GM23338 (cell line): ENCODE measurements around the gene MC2R. TPM values are rescaled to one million over a fixed set of nuclear protein-coding genes. Genes with fewer than 3 reads are reported as not detected.

ENCODE experiments used
- ATAC-seq: fragments of 200-7000 bp; cut with Tn5 transposase; 3 replicates; pipeline ENCODE4 v1.9.1; 2020
- DNase-seq: peaks from one replicate; pipeline ENCODE4 v3.0.0-alpha.2; 2015; ENCODE audit warnings: low spot score
- H2AFZ ChIP-seq: fragments of 200-600 bp; sonication (generic); 2 replicates; pipeline ENCODE4 v1.8.0; 2016; ENCODE audit warnings: antibody characterized with exemption, mild to moderate bottlenecking, moderate library complexity
- H3F3A ChIP-seq: fragments of 200-600 bp; sonication (generic); replicated peaks from 2 replicates; pipeline ENCODE4 v1.8.0; 2017; ENCODE audit warnings: antibody characterized with exemption, mixed run types, low read depth
- H3K27ac ChIP-seq: fragments of 200-600 bp; sonication (generic); 2 replicates; pipeline ENCODE4 v1.6.1; 2016; ENCODE audit warnings: low read depth
- H3K27me3 ChIP-seq: fragments of 200-600 bp; sonication (generic); 2 replicates; pipeline ENCODE4 v1.8.0; 2016; ENCODE audit warnings: mild to moderate bottlenecking, mixed run types, moderate library complexity; ENCODE audit not compliant: insufficient read depth
- H3K36me3 ChIP-seq: fragments of 200-600 bp; sonication (generic); 2 replicates; pipeline ENCODE4 v1.8.0; 2016; ENCODE audit warnings: mild to moderate bottlenecking; ENCODE audit not compliant: insufficient read depth
- H3K4me1 ChIP-seq: fragments of 200-600 bp; sonication (generic); 2 replicates; pipeline ENCODE4 v1.8.0; 2016; ENCODE audit warnings: mild to moderate bottlenecking, moderate library complexity; ENCODE audit not compliant: insufficient read depth
- H3K4me2 ChIP-seq: fragments of 200-600 bp; sonication (generic); 2 replicates; pipeline ENCODE4 v1.7.1; 2017; ENCODE audit warnings: mixed run types
- H3K4me3 ChIP-seq: fragments of 200-600 bp; sonication (generic); 2 replicates; pipeline ENCODE4 v1.6.1; 2016; ENCODE audit warnings: mixed run types
- H3K79me2 ChIP-seq: fragments of 200-600 bp; sonication (generic); replicated peaks from 2 replicates; pipeline ENCODE4 v1.8.0; 2017; ENCODE audit warnings: mild to moderate bottlenecking; ENCODE audit not compliant: insufficient read depth
- H3K9me2 ChIP-seq: fragments of 200-600 bp; sonication (generic); 2 replicates; pipeline ENCODE4 v1.8.0; 2017; ENCODE audit not compliant: insufficient read depth
- H4K20me1 ChIP-seq: fragments of 200-600 bp; sonication (generic); replicated peaks from 2 replicates; pipeline ENCODE4 v1.8.0; 2017; ENCODE audit warnings: mild to moderate bottlenecking; ENCODE audit not compliant: insufficient read depth
- H3K27ac Mint-ChIP-seq: 2 replicates; pipeline ENCODE4 v1.8.0; 2020; ENCODE audit warnings: inconsistent platforms, mild to moderate bottlenecking, moderate library complexity, mixed read lengths
- H3K27me3 Mint-ChIP-seq: 3 replicates; pipeline ENCODE4 v1.8.0; 2022; ENCODE audit warnings: low read depth, mild to moderate bottlenecking, moderate library complexity, mixed read lengths, inconsistent platforms; ENCODE audit not compliant: insufficient read depth, poor library complexity
- H3K36me3 Mint-ChIP-seq: 3 replicates; pipeline ENCODE4 v1.8.0; 2021; ENCODE audit warnings: low read depth, mild to moderate bottlenecking, inconsistent platforms, moderate library complexity, mixed read lengths
- H3K4me1 Mint-ChIP-seq: 3 replicates; pipeline ENCODE4 v1.8.0; 2020; ENCODE audit warnings: mild to moderate bottlenecking, inconsistent platforms, mixed read lengths
- H3K4me3 Mint-ChIP-seq: 3 replicates; pipeline ENCODE4 v1.8.0; 2021; ENCODE audit warnings: moderate library complexity, mild to moderate bottlenecking, inconsistent platforms, mixed read lengths
- H3K9me3 Mint-ChIP-seq: 3 replicates; pipeline ENCODE4 v1.8.0; 2020; ENCODE audit warnings: moderate library complexity, mild to moderate bottlenecking, inconsistent platforms, mixed read lengths
- CREB1 ChIP-seq: fragments of 250-450 bp; sonication (Bioruptor Pico); IDR thresholded peaks from 2 replicates; pipeline ENCODE4 v1.5.0; 2020; ENCODE audit warnings: low read depth, mild to moderate bottlenecking, moderate library complexity
- EZH2 ChIP-seq: fragments of 200-600 bp; sonication (generic); IDR thresholded peaks from one replicate; pipeline ENCODE4 v1.8.0; 2017; ENCODE audit warnings: antibody characterized with exemption, mild to moderate bottlenecking, low read depth; ENCODE audit not compliant: unreplicated experiment
- EZH2phosphoT487 ChIP-seq: fragments of 200-600 bp; sonication (generic); IDR thresholded peaks from one replicate; pipeline ENCODE4 v1.8.1; 2018; ENCODE audit warnings: antibody characterized with exemption; ENCODE audit not compliant: unreplicated experiment
- JUNB ChIP-seq: IDR thresholded peaks from one replicate; pipeline ENCODE4 v1.6.1; 2016; ENCODE audit warnings: antibody characterized with exemption; ENCODE audit not compliant: unreplicated experiment
- NANOG ChIP-seq: IDR thresholded peaks from 2 replicates; pipeline ENCODE4 v1.6.1; 2016; ENCODE audit warnings: antibody characterized with exemption, borderline replicate concordance
- POLR2AphosphoS5 ChIP-seq: IDR thresholded peaks from 2 replicates; pipeline ENCODE4 v1.6.1; 2016; ENCODE audit warnings: antibody characterized with exemption, low read depth
- STAT1 ChIP-seq: IDR thresholded peaks from one replicate; pipeline ENCODE4 v1.6.1; 2016; ENCODE audit warnings: antibody characterized with exemption; ENCODE audit not compliant: unreplicated experiment
- ZNF114 ChIP-seq: fragments of 250-450 bp; sonication (Bioruptor Pico); IDR thresholded peaks from 2 replicates; pipeline ENCODE4 v1.5.0; 2020; ENCODE audit warnings: mild to moderate bottlenecking, moderate library complexity
- ZNF331 ChIP-seq: fragments of 250-450 bp; sonication (Bioruptor Pico); IDR thresholded peaks from 2 replicates; pipeline ENCODE4 v1.5.0; 2020; ENCODE audit warnings: low read depth, mild to moderate bottlenecking, moderate library complexity
- polyA plus RNA-seq: library from polyadenylated mRNA; unstranded; fragments of >200 nt; fragmentation: Nextera tagmentation; extraction: Ambion mirVana; gene quantifications from 2 replicates; pipeline ENCODE4 v1.2.1, GENCODE V29; 2016
- total RNA-seq: library from RNA; depleted of rRNA; stranded (reverse); fragments of >200 nt; shearing (Covaris generic); gene quantifications from 2 replicates; pipeline ENCODE4 v1.2.3, GENCODE V29; 2014
- TF ChIP-seq, protein P1 (sequence below): IDR thresholded peaks from one replicate; pipeline ENCODE4 v1.6.1; 2018; ENCODE audit warnings: antibody characterized with exemption; ENCODE audit not compliant: unreplicated experiment
- TF ChIP-seq, protein P2 (sequence below), 2 experiments: fragments of 200-600 bp in 1 of 2; sonication (generic) in 1 of 2; conservative IDR thresholded peaks; 2 replicates each; pipeline versions ENCODE4 v1.5.1 to v1.6.1; 2016 to 2017; ENCODE audit warnings: antibody characterized with exemption in 2 of 2, low read depth in 2 of 2, mild to moderate bottlenecking in 2 of 2, moderate library complexity in 1 of 2
- TF ChIP-seq, protein P3 (sequence below): fragments of 250-450 bp; sonication (Bioruptor Pico); IDR thresholded peaks from 2 replicates; pipeline ENCODE4 v1.5.0; 2020; ENCODE audit warnings: mild to moderate bottlenecking, moderate library complexity
- TF ChIP-seq, protein P4 (sequence below): IDR thresholded peaks from 2 replicates; pipeline ENCODE4 v1.6.1; 2016; ENCODE audit warnings: antibody characterized with exemption

The MC2R gene
- total and polyA plus RNA-seq, 2 experiments from 2014 or later = not detected

DNA sequence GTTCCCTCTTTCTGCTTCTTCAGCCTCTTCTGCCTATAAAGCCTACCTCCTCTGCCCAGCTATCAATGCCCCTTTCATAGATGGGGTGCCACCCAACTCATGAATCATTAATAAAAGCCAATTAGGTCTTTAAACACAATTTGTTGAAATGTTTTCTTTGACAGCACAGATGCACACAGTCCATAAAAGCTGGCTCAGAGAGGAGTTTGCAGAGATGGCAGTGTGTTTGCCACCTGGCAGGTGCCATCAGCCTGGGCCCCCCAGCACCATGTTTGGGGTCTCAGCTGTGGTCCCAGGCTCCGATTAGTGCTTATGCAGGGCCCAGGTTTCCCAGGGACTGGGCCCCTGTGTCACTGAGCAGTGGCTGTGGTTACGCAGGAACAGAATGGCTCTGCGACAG lies 7.9 kb upstream of the MC2R start:
- H3K4me3 ChIP-seq = no peak overlapping the region
- Mint-ChIP-seq H3K27ac (no peak overlapping the region), H3K9me3 (peaks cover 6% of the 10 kb centered on the region), H3K27me3 (peaks cover 3% of the 10 kb centered on the region), H3K4me3 (no peak overlapping the region), H3K36me3 (no peaks in the 10 kb centered on the region), H3K4me1 (no peaks in the 10 kb centered on the region)
- no peak for DNase-seq
- H4K20me1 ChIP-seq = no peaks in the 10 kb centered on the region
- no peaks in the 10 kb centered on the region for H3K27me3 ChIP-seq
- H3K36me3 ChIP-seq = no peaks in the 10 kb centered on the region
- H3K27ac ChIP-seq = no peak overlapping the region
- H3K9me2 ChIP-seq = no peaks in the 10 kb centered on the region; the same call in 1 of the 2 replicates
- H3K4me1 ChIP-seq = no peaks in the 10 kb centered on the region
- no peaks in the 10 kb centered on the region for H3F3A ChIP-seq
- H3K4me2 ChIP-seq = no peak overlapping the region
- TF ChIP-seq, protein P1, sequence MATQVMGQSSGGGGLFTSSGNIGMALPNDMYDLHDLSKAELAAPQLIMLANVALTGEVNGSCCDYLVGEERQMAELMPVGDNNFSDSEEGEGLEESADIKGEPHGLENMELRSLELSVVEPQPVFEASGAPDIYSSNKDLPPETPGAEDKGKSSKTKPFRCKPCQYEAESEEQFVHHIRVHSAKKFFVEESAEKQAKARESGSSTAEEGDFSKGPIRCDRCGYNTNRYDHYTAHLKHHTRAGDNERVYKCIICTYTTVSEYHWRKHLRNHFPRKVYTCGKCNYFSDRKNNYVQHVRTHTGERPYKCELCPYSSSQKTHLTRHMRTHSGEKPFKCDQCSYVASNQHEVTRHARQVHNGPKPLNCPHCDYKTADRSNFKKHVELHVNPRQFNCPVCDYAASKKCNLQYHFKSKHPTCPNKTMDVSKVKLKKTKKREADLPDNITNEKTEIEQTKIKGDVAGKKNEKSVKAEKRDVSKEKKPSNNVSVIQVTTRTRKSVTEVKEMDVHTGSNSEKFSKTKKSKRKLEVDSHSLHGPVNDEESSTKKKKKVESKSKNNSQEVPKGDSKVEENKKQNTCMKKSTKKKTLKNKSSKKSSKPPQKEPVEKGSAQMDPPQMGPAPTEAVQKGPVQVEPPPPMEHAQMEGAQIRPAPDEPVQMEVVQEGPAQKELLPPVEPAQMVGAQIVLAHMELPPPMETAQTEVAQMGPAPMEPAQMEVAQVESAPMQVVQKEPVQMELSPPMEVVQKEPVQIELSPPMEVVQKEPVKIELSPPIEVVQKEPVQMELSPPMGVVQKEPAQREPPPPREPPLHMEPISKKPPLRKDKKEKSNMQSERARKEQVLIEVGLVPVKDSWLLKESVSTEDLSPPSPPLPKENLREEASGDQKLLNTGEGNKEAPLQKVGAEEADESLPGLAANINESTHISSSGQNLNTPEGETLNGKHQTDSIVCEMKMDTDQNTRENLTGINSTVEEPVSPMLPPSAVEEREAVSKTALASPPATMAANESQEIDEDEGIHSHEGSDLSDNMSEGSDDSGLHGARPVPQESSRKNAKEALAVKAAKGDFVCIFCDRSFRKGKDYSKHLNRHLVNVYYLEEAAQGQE = no peak
- TF ChIP-seq, protein P2, sequence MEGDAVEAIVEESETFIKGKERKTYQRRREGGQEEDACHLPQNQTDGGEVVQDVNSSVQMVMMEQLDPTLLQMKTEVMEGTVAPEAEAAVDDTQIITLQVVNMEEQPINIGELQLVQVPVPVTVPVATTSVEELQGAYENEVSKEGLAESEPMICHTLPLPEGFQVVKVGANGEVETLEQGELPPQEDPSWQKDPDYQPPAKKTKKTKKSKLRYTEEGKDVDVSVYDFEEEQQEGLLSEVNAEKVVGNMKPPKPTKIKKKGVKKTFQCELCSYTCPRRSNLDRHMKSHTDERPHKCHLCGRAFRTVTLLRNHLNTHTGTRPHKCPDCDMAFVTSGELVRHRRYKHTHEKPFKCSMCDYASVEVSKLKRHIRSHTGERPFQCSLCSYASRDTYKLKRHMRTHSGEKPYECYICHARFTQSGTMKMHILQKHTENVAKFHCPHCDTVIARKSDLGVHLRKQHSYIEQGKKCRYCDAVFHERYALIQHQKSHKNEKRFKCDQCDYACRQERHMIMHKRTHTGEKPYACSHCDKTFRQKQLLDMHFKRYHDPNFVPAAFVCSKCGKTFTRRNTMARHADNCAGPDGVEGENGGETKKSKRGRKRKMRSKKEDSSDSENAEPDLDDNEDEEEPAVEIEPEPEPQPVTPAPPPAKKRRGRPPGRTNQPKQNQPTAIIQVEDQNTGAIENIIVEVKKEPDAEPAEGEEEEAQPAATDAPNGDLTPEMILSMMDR (conservative IDR thresholded peaks at IDR 0.05; ENCODE audit: low read depth in 2 of 2) = no peak
- TF ChIP-seq CREB1 (CRISPR knock-in tag) (no peak), EZH2 (no peak), ZNF114 (CRISPR knock-in tag) (no peak), EZH2phosphoT487 (no peak), POLR2AphosphoS5 (no peak), JUNB (no peak), ZNF331 (CRISPR knock-in tag) (no peak), STAT1 (no peak), NANOG (no peak)
- TF ChIP-seq, protein P3, sequence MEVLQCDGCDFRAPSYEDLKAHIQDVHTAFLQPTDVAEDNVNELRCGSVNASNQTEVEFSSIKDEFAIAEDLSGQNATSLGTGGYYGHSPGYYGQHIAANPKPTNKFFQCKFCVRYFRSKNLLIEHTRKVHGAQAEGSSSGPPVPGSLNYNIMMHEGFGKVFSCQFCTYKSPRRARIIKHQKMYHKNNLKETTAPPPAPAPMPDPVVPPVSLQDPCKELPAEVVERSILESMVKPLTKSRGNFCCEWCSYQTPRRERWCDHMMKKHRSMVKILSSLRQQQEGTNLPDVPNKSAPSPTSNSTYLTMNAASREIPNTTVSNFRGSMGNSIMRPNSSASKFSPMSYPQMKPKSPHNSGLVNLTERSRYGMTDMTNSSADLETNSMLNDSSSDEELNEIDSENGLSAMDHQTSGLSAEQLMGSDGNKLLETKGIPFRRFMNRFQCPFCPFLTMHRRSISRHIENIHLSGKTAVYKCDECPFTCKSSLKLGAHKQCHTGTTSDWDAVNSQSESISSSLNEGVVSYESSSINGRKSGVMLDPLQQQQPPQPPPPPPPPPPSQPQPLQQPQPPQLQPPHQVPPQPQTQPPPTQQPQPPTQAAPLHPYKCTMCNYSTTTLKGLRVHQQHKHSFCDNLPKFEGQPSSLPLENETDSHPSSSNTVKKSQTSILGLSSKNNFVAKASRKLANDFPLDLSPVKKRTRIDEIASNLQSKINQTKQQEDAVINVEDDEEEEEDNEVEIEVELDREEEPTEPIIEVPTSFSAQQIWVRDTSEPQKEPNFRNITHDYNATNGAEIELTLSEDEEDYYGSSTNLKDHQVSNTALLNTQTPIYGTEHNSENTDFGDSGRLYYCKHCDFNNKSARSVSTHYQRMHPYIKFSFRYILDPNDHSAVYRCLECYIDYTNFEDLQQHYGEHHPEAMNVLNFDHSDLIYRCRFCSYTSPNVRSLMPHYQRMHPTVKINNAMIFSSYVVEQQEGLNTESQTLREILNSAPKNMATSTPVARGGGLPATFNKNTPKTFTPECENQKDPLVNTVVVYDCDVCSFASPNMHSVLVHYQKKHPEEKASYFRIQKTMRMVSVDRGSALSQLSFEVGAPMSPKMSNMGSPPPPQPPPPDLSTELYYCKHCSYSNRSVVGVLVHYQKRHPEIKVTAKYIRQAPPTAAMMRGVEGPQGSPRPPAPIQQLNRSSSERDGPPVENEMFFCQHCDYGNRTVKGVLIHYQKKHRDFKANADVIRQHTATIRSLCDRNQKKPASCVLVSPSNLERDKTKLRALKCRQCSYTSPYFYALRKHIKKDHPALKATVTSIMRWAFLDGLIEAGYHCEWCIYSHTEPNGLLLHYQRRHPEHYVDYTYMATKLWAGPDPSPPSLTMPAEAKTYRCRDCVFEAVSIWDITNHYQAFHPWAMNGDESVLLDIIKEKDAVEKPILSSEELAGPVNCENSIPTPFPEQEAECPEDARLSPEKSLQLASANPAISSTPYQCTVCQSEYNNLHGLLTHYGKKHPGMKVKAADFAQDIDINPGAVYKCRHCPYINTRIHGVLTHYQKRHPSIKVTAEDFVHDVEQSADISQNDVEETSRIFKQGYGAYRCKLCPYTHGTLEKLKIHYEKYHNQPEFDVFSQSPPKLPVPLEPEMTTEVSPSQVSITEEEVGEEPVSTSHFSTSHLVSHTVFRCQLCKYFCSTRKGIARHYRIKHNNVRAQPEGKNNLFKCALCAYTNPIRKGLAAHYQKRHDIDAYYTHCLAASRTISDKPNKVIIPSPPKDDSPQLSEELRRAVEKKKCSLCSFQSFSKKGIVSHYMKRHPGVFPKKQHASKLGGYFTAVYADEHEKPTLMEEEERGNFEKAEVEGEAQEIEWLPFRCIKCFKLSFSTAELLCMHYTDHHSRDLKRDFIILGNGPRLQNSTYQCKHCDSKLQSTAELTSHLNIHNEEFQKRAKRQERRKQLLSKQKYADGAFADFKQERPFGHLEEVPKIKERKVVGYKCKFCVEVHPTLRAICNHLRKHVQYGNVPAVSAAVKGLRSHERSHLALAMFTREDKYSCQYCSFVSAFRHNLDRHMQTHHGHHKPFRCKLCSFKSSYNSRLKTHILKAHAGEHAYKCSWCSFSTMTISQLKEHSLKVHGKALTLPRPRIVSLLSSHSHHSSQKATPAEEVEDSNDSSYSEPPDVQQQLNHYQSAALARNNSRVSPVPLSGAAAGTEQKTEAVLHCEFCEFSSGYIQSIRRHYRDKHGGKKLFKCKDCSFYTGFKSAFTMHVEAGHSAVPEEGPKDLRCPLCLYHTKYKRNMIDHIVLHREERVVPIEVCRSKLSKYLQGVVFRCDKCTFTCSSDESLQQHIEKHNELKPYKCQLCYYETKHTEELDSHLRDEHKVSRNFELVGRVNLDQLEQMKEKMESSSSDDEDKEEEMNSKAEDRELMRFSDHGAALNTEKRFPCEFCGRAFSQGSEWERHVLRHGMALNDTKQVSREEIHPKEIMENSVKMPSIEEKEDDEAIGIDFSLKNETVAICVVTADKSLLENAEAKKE = no peak
- TF ChIP-seq, protein P4, sequence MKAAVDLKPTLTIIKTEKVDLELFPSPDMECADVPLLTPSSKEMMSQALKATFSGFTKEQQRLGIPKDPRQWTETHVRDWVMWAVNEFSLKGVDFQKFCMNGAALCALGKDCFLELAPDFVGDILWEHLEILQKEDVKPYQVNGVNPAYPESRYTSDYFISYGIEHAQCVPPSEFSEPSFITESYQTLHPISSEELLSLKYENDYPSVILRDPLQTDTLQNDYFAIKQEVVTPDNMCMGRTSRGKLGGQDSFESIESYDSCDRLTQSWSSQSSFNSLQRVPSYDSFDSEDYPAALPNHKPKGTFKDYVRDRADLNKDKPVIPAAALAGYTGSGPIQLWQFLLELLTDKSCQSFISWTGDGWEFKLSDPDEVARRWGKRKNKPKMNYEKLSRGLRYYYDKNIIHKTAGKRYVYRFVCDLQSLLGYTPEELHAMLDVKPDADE = no peak
- peak overlapping the region; percentile 10; the same call in 1 of the 2 replicates for H2AFZ ChIP-seq
- no peaks in the 10 kb centered on the region for H3K79me2 ChIP-seq
- no peak for ATAC-seq
